CD14-positive monocyte (primary cell): ENCODE measurements around the gene MYOZ3. TPM values are rescaled to one million over a fixed set of nuclear protein-coding genes. Genes with fewer than 3 reads are reported as not detected.

Experiments used
- DNase-seq, 3 donors: peaks; one replicate each; pipeline ENCODE4 v3.0.0-alpha.2; 2011 to 2022
- H2AFZ ChIP-seq: 2 replicates; pipeline ENCODE4 v1.6.0; 2012; ENCODE audit warnings: mild to moderate bottlenecking, low read depth, low read length, inconsistent platforms; ENCODE audit not compliant: insufficient read depth, poor library complexity, severe bottlenecking
- H3K27ac ChIP-seq, 2 donors: 1 replicate in 1 of 2; 2 replicates in 1 of 2; pipeline ENCODE4 v1.5.1; 2012 to 2013; ENCODE audit warnings: low read length in 2 of 2, control low read depth in 1 of 2, inconsistent platforms in 1 of 2, low read depth in 1 of 2, mild to moderate bottlenecking in 1 of 2
- H3K27me3 ChIP-seq, 2 donors: one replicate each; pipeline versions ENCODE4 v1.6.0 to v1.6.1; 2011 to 2013; ENCODE audit warnings: low read length in 2 of 2; ENCODE audit not compliant: control insufficient read depth in 2 of 2, insufficient read depth in 2 of 2
- H3K36me3 ChIP-seq, 2 donors: replicated peaks in 1 of 2; 1 replicate in 1 of 2; 2 replicates in 1 of 2; pipeline versions ENCODE4 v1.5.1 to v1.6.1; 2012 to 2013; ENCODE audit warnings: low read length in 2 of 2, control low read depth in 1 of 2, inconsistent platforms in 1 of 2, mild to moderate bottlenecking in 1 of 2; ENCODE audit not compliant: insufficient read depth in 2 of 2, control insufficient read depth in 1 of 2
- H3K4me1 ChIP-seq, 2 donors: 1 replicate in 1 of 2; 2 replicates in 1 of 2; pipeline versions ENCODE4 v1.5.1 to v1.6.1; 2012 to 2013; ENCODE audit warnings: low read length in 2 of 2, control low read depth in 1 of 2, inconsistent platforms in 1 of 2, mild to moderate bottlenecking in 1 of 2, moderate library complexity in 1 of 2; ENCODE audit not compliant: insufficient read depth in 2 of 2, control insufficient read depth in 1 of 2
- H3K4me2 ChIP-seq: replicated peaks from 2 replicates; pipeline ENCODE3; 2012; ENCODE audit warnings: low read length, moderate library complexity, mild to moderate bottlenecking; ENCODE audit not compliant: poor library complexity, severe bottlenecking; ENCODE audit errors: extremely low read depth
- H3K4me3 ChIP-seq, 3 experiments: fragments of 200-600 bp in 1 of 3; sonication (generic) in 1 of 3; replicated peaks in 1 of 3; 1 replicate in 2 of 3; 2 replicates in 1 of 3; pipeline ENCODE4 v1.5.1; 2011 to 2013; ENCODE audit warnings: low read length in 3 of 3, mild to moderate bottlenecking in 3 of 3, control low read depth in 2 of 3, low read depth in 2 of 3, inconsistent platforms in 1 of 3, moderate library complexity in 1 of 3
- H3K79me2 ChIP-seq: 2 replicates; pipeline ENCODE4 v1.6.0; 2012; ENCODE audit warnings: mild to moderate bottlenecking, control low read depth, inconsistent platforms, low read length, moderate library complexity; ENCODE audit not compliant: insufficient read depth
- H3K9ac ChIP-seq: 2 replicates; pipeline ENCODE4 v1.6.0; 2017; ENCODE audit warnings: low read length, mild to moderate bottlenecking; ENCODE audit not compliant: insufficient read depth, poor library complexity, severe bottlenecking
- H3K9me3 ChIP-seq, 2 donors: replicated peaks in 1 of 2; 1 replicate in 1 of 2; 2 replicates in 1 of 2; pipeline versions ENCODE4 v1.5.1 to v1.6.1; 2012 to 2013; ENCODE audit warnings: low read length in 2 of 2, control low read depth in 1 of 2; ENCODE audit not compliant: control insufficient read depth in 1 of 2, insufficient read depth in 1 of 2
- H4K20me1 ChIP-seq: 2 replicates; pipeline ENCODE4 v1.6.0; 2012; ENCODE audit warnings: mild to moderate bottlenecking, low read length, control low read depth, moderate library complexity; ENCODE audit not compliant: insufficient read depth
- H3K27ac Mint-ChIP-seq, 7 donors: one replicate each; pipeline ENCODE4 v1.8.0; 2020; ENCODE audit warnings: mild to moderate bottlenecking in 7 of 7, mixed read lengths in 7 of 7, moderate library complexity in 6 of 7, inconsistent platforms in 2 of 7
- H3K27me3 Mint-ChIP-seq, 3 donors: one replicate each; pipeline ENCODE4 v1.8.0; 2021 to 2022; ENCODE audit warnings: low read depth in 3 of 3, mild to moderate bottlenecking in 3 of 3, mixed read lengths in 3 of 3, moderate library complexity in 3 of 3, inconsistent platforms in 1 of 3
- H3K36me3 Mint-ChIP-seq, 2 donors: one replicate each; pipeline ENCODE4 v1.8.0; 2020; ENCODE audit warnings: mixed read lengths in 2 of 2, inconsistent platforms in 1 of 2, mild to moderate bottlenecking in 1 of 2
- H3K4me1 Mint-ChIP-seq: one replicate; pipeline ENCODE4 v1.8.0; 2020; ENCODE audit warnings: mild to moderate bottlenecking, mixed read lengths
- H3K4me3 Mint-ChIP-seq, 2 donors: one replicate each; pipeline ENCODE4 v1.8.0; 2020; ENCODE audit warnings: mild to moderate bottlenecking in 2 of 2, mixed read lengths in 2 of 2, moderate library complexity in 1 of 2
- H3K9me3 Mint-ChIP-seq, 7 donors: one replicate each; pipeline ENCODE4 v1.8.0; 2020 to 2022; ENCODE audit warnings: mixed read lengths in 7 of 7, mild to moderate bottlenecking in 6 of 7, moderate library complexity in 6 of 7, inconsistent platforms in 2 of 7
- WGBS: methylation state at CpG from one replicate; pipeline ENCODE4 v1.1.5; 2013; ENCODE audit warnings: missing lambda C conversion rate; ENCODE audit not compliant: insufficient coverage; 5-methylcytosine and 5-hydroxymethylcytosine counted together
- intact Hi-C, 2 donors: fragments of 100-400 bp; cut with micrococcal nuclease; formaldehyde crosslinking; loops; one replicate each; pipeline versions ENCODE4 v1.15.0 to v1.15.1; 2023
- polyA plus RNA-seq, 3 donors: library from polyadenylated mRNA; depleted of rRNA in 1 of 3; unstranded in 2 of 3; stranded (reverse) in 1 of 3; fragments of 300-500 nt in 2 of 3; fragments of >200 nt in 1 of 3; fragmentation: Illumina TruSeq in 2 of 3; gene quantifications; 1 replicate in 2 of 3; 2 replicates in 1 of 3; pipeline ENCODE4 v1.2.3, GENCODE V29; 2012 to 2021
- TF ChIP-seq, protein P1 (sequence below): fragments of 200-600 bp; IDR thresholded peaks from one replicate; pipeline ENCODE4 v1.8.0; 2022; ENCODE audit warnings: antibody characterized with exemption, mild to moderate bottlenecking

MYOZ3 gene
- polyA plus RNA-seq, 3 donors = not detected

DNA sequence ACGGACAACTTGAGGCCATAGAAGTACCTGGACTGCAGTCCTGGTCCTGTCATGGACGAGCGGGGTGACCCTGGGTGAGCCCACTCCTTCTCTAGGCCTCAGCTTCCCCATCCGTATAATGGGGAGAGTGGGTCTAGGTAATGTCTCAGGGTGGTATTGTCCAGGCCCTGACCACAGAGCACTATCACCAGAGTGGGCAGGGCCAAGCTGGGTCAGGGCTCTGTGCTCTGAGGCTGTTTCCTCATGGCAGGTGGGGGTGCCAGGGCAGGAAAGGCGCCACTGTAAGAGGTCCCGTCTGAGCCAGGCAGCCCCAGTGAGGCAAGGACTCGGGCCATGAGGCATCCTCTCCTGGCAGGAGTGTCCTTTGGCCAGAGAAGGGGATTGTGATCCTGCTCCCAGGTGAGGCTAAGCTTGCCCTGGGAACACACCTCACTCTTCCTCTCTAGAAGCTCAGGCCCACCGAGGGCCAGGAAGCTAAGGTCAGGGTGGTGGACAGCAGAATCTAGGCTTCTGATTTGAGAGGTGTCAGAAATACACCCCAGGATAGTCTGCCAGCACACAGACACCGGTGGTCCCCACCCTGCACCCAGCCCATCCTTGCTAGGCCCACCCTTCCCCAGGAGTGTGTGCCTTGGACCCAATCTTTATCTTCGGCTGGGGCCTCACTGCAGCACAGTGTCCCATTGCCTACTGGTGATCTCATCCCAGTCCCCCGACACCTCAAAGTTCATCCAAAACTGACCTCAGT is 1.5 kb upstream of the MYOZ3 start:
- H3K9me3 ChIP-seq = no peaks in the 10 kb centered on the region
- TF ChIP-seq, protein P1, sequence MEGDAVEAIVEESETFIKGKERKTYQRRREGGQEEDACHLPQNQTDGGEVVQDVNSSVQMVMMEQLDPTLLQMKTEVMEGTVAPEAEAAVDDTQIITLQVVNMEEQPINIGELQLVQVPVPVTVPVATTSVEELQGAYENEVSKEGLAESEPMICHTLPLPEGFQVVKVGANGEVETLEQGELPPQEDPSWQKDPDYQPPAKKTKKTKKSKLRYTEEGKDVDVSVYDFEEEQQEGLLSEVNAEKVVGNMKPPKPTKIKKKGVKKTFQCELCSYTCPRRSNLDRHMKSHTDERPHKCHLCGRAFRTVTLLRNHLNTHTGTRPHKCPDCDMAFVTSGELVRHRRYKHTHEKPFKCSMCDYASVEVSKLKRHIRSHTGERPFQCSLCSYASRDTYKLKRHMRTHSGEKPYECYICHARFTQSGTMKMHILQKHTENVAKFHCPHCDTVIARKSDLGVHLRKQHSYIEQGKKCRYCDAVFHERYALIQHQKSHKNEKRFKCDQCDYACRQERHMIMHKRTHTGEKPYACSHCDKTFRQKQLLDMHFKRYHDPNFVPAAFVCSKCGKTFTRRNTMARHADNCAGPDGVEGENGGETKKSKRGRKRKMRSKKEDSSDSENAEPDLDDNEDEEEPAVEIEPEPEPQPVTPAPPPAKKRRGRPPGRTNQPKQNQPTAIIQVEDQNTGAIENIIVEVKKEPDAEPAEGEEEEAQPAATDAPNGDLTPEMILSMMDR = no peak
- Mint-ChIP-seq H3K27me3 (peaks cover 6 to 12% (median 9%) of the 10 kb centered on the region in 3 donors), H3K36me3 (no peaks in the 10 kb centered on the region), H3K9me3 (peaks cover 0 to 2% (median 0%) of the 10 kb centered on the region in 7 donors), H3K4me3 (no peak overlapping the region), H3K4me1 (peaks cover 9% of the 10 kb centered on the region), H3K27ac (no peak overlapping the region)
- peaks cover 9 to 14% of the 10 kb centered on the region in 2 donors for H3K4me1 ChIP-seq
- WGBS = 94% methylated on average over 8 of the region's 11 CpGs
- no peak overlapping the region for H3K9ac ChIP-seq
- DNase-seq = no peak
- H2AFZ ChIP-seq = no peak overlapping the region
- H3K4me3 ChIP-seq = no peak overlapping the region
- H3K4me2 ChIP-seq = no peak overlapping the region
- no peak overlapping the region for H3K27ac ChIP-seq
- H3K27me3 ChIP-seq = peaks cover 0 to 4% of the 10 kb centered on the region in 2 donors
- intact Hi-C loops = loop anchor here (5.0 to 10.0 kb wide), 3 partner anchors 97 to 205 kb away; no protein-coding TSS in a partner anchor
- no peaks in the 10 kb centered on the region for H3K36me3 ChIP-seq
- H4K20me1 ChIP-seq = no peaks in the 10 kb centered on the region
- H3K79me2 ChIP-seq = no peaks in the 10 kb centered on the region

DNA sequence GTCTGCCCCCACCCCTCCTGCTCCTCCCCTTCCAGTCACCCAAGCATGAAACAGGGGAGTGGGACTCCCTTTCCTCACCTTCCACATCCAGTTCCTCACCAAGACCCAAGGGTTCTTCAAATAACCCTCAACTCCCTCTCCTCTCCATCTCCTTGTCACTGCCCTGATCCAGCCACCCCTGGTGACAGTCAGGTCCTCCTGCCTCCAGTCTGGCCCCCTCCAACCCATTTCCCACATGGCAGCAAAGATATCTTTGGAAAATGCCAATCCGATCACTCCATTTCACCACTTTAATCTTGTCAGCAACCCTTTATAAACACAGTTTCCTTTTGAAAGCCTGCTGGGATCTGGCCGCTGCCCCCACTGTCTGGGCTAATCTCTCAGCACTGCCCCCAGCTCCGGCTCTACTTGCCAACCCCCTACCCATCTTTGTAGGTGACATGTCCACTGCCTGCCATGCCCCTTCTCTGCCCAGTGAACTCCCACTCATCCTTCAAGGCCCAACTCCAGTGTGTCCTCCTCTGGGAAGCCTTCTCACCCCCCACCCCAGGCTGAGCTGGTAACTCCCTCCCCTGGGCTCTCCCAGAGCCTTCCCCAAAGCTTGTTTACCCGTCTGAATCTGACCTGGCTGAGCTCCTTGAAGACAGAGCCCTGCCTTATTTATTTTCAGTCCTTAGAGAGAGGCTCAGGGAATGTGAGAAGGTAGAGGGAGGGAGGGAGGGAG is 781 bp upstream of the MYOZ3 start:
- H3K79me2 ChIP-seq = no peaks in the 10 kb centered on the region
- 93% methylated on average over 3 of the region's 4 CpGs for WGBS
- no peak for DNase-seq
- intact Hi-C loops = no loop called here
- H3K9ac ChIP-seq = no peak overlapping the region
- Mint-ChIP-seq H3K27ac (no peak overlapping the region), H3K4me3 (no peak overlapping the region), H3K4me1 (peaks cover 9% of the 10 kb centered on the region), H3K9me3 (peaks cover 0 to 2% (median 0%) of the 10 kb centered on the region in 7 donors), H3K36me3 (no peaks in the 10 kb centered on the region), H3K27me3 (peaks cover 5 to 12% (median 7%) of the 10 kb centered on the region in 3 donors)
- TF ChIP-seq, protein P1 = no peak
- H2AFZ ChIP-seq = no peak overlapping the region
- H4K20me1 ChIP-seq = no peaks in the 10 kb centered on the region
- H3K27ac ChIP-seq = no peak overlapping the region
- no peak overlapping the region for H3K4me2 ChIP-seq
- no peaks in the 10 kb centered on the region for H3K36me3 ChIP-seq
- no peaks in the 10 kb centered on the region for H3K9me3 ChIP-seq
- H3K4me3 ChIP-seq = no peak overlapping the region
- H3K4me1 ChIP-seq = peaks cover 9 to 14% of the 10 kb centered on the region in 2 donors
- peaks cover 0 to 4% of the 10 kb centered on the region in 2 donors for H3K27me3 ChIP-seq
